ENCODE measurements around the gene HRAS.
"Not testable (repeated sequence)": the region's sequence is repeated elsewhere in the genome, so short reads cannot be mapped to it uniquely, and the experiment has no call there.

HRAS gene

GRCh38 chr11:532527-532985, 2.8 kb downstream of the HRAS start:
- no peak for DNase-seq

- DNase-seq, result no peak
Measured at GRCh38 chr11:531919-532526, 3.4 kb downstream of the HRAS start.

- DNase-seq, result no peak
Measured at GRCh38 chr11:530960-531831, 4.2 kb downstream of the HRAS start.

GRCh38 chr11:529728-530411, 5.5 kb downstream of the HRAS start:
- DNase-seq, result no peak

- no peak for DNase-seq
Measured at GRCh38 chr11:528815-529727, 6.3 kb downstream of the HRAS start.

- DNase-seq, result no peak
Measured at GRCh38 chr11:528166-528814, 7.1 kb downstream of the HRAS start.

GRCh38 chr11:526192-526591, 9.2 kb downstream of the HRAS start:
- DNase-seq, result no peak

- DNase-seq, result no peak
Measured at GRCh38 chr11:521177-521688, 14.1 kb downstream of the HRAS start.

- DNase-seq, result no peak
Measured at GRCh38 chr11:520428-521176, 14.8 kb downstream of the HRAS start.

- peak; percentile 14 for DNase-seq
Measured at GRCh38 chr11:518463-519202, 16.7 kb downstream of the HRAS start.

GRCh38 chr11:516918-517685, 18.3 kb downstream of the HRAS start:
- not testable (repeated sequence) for DNase-seq

- no peak for DNase-seq
Measured at GRCh38 chr11:516400-516799, 19.0 kb downstream of the HRAS start.

GRCh38 chr11:515131-515530, 20.2 kb downstream of the HRAS start:
- no peak for DNase-seq

- no peak for DNase-seq
Measured at GRCh38 chr11:514606-515005, 20.8 kb downstream of the HRAS start.

GRCh38 chr11:512761-513595, 22.4 kb downstream of the HRAS start:
- no peak for DNase-seq

- no peak for DNase-seq
Measured at GRCh38 chr11:508956-509355, 26.4 kb downstream of the HRAS start.

- DNase-seq, result no peak
Measured at GRCh38 chr11:507727-508515, 27.5 kb downstream of the HRAS start.
